Prostate gland (tissue), 2 donors: ENCODE measurements around the gene SURF1. TPM values are rescaled to one million over a fixed set of nuclear protein-coding genes. Genes with fewer than 3 reads are reported as not detected.

Experiments
- DNase-seq: peaks from one replicate; pipeline ENCODE4 v3.0.0-alpha.2; 2019; ENCODE audit warnings: low spot score
- H3K27ac ChIP-seq, 2 donors: fragments of 200-600 bp; sonication (generic); 2 replicates each; pipeline ENCODE4 v1.5.1; 2017 to 2019
- H3K27me3 ChIP-seq: fragments of 200-600 bp; sonication (generic); replicated peaks from 2 replicates; pipeline ENCODE4 v1.5.1; 2019; ENCODE audit not compliant: insufficient read depth
- H3K36me3 ChIP-seq, 2 donors: fragments of 200-600 bp; sonication (generic); 1 replicate in 1 of 2; 2 replicates in 1 of 2; pipeline versions ENCODE4 v1.5.1 to v1.8.1; 2017 to 2019
- H3K4me1 ChIP-seq: fragments of 200-600 bp; sonication (generic); replicated peaks from 2 replicates; pipeline ENCODE4 v1.5.1; 2019
- H3K4me3 ChIP-seq, 2 donors: fragments of 200-600 bp; sonication (generic); 2 replicates each; pipeline ENCODE4 v1.5.1; 2017 to 2019
- H3K9me3 ChIP-seq: fragments of 200-600 bp; sonication (generic); 2 replicates; pipeline ENCODE4 v1.5.1; 2017
- CTCF ChIP-seq, 4 experiments: fragments of 200-600 bp in 2 of 4; fragments of 450-650 bp in 2 of 4; sonication (generic) in 2 of 4; IDR thresholded peaks; 1 replicate in 3 of 4; 2 replicates in 1 of 4; pipeline ENCODE4 v1.5.1; 2016 to 2019; ENCODE audit warnings: antibody characterized with exemption in 4 of 4, mild to moderate bottlenecking in 2 of 4, moderate library complexity in 2 of 4
- POLR2A ChIP-seq: fragments of 450-650 bp; IDR thresholded peaks from one replicate; pipeline ENCODE4 v1.6.1; 2016; ENCODE audit warnings: antibody characterized with exemption, mild to moderate bottlenecking
- POLR2AphosphoS5 ChIP-seq: sonication (generic); formaldehyde crosslinking; IDR thresholded peaks from one replicate; pipeline ENCODE4 v1.6.1; 2017; ENCODE audit warnings: antibody characterized with exemption
- WGBS: methylation state at CpG from one replicate; pipeline ENCODE4 v1.1.5; 2018; 5-methylcytosine and 5-hydroxymethylcytosine counted together
- intact Hi-C: fragments of 100-400 bp; cut with DNase I; formaldehyde crosslinking; loops from one replicate; pipeline ENCODE4 v1.14.2; 2022
- small RNA-seq, 2 donors: library from RNA; depleted of rRNA; stranded (forward); fragments of <200 nt; gene quantifications; one replicate each; pipeline ENCODE3, GENCODE V24; 2016
- total RNA-seq, 2 donors: library from RNA; depleted of rRNA; stranded (reverse); fragments of >200 nt; gene quantifications; one replicate each; pipeline ENCODE4 v1.1.0, GENCODE V29; 2016

The SURF1 gene
- total RNA-seq, 2 donors from 2014 or later: 53.3 to 73.8 TPM

DNA sequence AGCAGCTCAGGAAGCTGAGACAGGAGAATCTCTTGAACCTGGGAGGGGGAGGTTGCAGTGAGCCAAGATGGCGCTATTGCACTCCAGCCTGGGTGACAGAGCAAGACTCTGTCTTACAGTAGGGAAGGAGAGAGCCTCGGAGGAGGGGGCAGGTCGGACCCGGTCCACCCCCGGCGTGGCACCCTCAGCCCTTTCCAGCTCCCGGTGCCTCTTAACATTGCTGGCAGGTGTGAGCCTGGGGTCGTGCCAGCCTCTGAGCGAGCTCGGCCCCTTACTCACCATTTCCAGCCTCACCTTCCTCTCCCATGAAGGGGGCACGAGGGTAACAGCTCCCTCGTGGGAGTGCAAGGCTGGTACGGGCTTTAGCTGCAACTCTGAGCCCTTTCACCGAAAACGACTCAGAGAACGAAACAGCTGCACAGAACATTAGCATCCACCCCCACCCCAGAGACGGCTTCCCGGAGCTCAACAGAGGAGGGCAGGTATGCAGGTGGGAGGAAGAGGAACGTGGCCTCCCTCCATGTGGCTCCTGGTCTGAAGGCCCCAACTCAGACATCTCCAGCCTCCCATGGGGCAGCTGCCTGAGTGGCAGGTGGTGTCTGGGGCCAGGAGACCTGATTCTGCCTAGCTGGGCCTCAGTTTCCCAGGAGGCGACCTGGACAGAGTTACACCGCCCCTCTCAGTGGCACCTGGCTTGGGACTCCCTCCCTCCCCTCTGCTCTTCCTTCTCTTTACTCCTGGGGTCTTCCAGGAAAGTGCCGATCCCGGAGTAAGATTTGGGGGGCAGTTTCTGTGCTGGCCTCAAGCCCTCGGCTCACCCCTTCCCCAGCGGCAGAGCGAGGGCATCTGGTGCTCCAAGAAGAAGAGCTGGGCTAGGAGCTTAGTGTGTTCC lies 52.8 kb downstream of the SURF1 start:
- intact Hi-C loops: no loop called here
- Histone ChIP-seq H3K27ac (no peak overlapping the region), H3K9me3 (no peaks in the 10 kb centered on the region), H3K27me3 (no peaks in the 10 kb centered on the region), H3K36me3 (no peaks in the 10 kb centered on the region), H3K4me3 (no peak overlapping the region), H3K4me1 (no peaks in the 10 kb centered on the region)
- DNase-seq: no peak
- WGBS: 76% methylated on average over 26 of the region's 26 CpGs
- no peak for TF ChIP-seq POLR2AphosphoS5
- no peak for TF ChIP-seq CTCF (IDR thresholded peaks at IDR 0.05)
- no peak for TF ChIP-seq POLR2A

Small RNAs within 50 kb of the gene (small RNA-seq; reads per million reads assigned to genes)
- gene RF00019 (0 reads per million in 2 donors), gene SNORD24 (0 reads per million in 2 donors), gene SNORD36A (0 reads per million in 2 donors), gene SNORD36B (0 reads per million in 2 donors), gene SNORD36C (0 reads per million in 2 donors)

Other genes with a start within 250 kb of the SURF1 start
- 10 to 100 TPM; 49.6 to 77.4 TPM for gene RALGDS, start 235.2 kb downstream of the SURF1 start, total RNA-seq
- 10 to 100 TPM; 10.7 to 14.0 TPM for gene GBGT1, start 192.6 kb downstream of the SURF1 start, total RNA-seq
- gene OBP2B, start 147.2 kb downstream of the SURF1 start, total RNA-seq: 10 to 100 TPM in 1 of 2 donors, 1 to 10 TPM in 1; 1.6 to 35.2 TPM
- gene ABO, start 81.3 kb downstream of the SURF1 start, total RNA-seq: 10 to 100 TPM in 1 of 2 donors, 1 to 10 TPM in 1; 3.5 to 14.8 TPM
- 10 to 100 TPM; 25.7 to 40.3 TPM for gene SURF6, start 20.3 kb downstream of the SURF1 start, total RNA-seq
- 10 to 100 TPM; 31.1 to 32.6 TPM for gene MED22, start 8.4 kb downstream of the SURF1 start, total RNA-seq
- 1,000 to 10,000 TPM; 1,667 to 2,501 TPM for gene RPL7A, start 8.3 kb downstream of the SURF1 start, total RNA-seq
- gene SURF2, start 63 bp upstream of the SURF1 start, total RNA-seq: 10 to 100 TPM; 16.4 to 57.6 TPM
- gene SURF4, start 19.6 kb upstream of the SURF1 start, total RNA-seq: 100 to 1,000 TPM; 185 to 204 TPM
- gene STKLD1, start 19.9 kb upstream of the SURF1 start, total RNA-seq: 1 to 10 TPM in 1 of 2 donors, under 1 TPM in 1; 0.87 to 1.0 TPM
- gene REXO4, start 61.5 kb upstream of the SURF1 start, total RNA-seq: 10 to 100 TPM; 20.8 to 34.5 TPM
- 1 to 10 TPM; 2.8 to 8.1 TPM for gene ADAMTS13, start 65.9 kb upstream of the SURF1 start, total RNA-seq
- gene CACFD1, start 103.5 kb upstream of the SURF1 start, total RNA-seq: 10 to 100 TPM; 23.0 to 40.2 TPM
- gene SLC2A6, start 122.6 kb upstream of the SURF1 start, total RNA-seq: 1 to 10 TPM in 1 of 2 donors, under 1 TPM in 1; 0.77 to 3.4 TPM
- not detected for gene MYMK, start 168.5 kb upstream of the SURF1 start, total RNA-seq
- 10 to 100 TPM in 1 of 2 donors, 1 to 10 TPM in 1; 1.6 to 11.6 TPM for gene ADAMTSL2, start 178.2 kb upstream of the SURF1 start, total RNA-seq